H9 (cell line): ENCODE measurements around the gene NFRKB. TPM values are rescaled to one million over a fixed set of nuclear protein-coding genes. Genes with fewer than 3 reads are reported as not detected.

Experiments used
- DNase-seq: peaks from one replicate; pipeline ENCODE4 v3.0.0-alpha.2; 2017
- H2AFZ ChIP-seq: one replicate; pipeline ENCODE4 v1.6.1; 2013; ENCODE audit warnings: mild to moderate bottlenecking, low read length, control low read depth, moderate library complexity
- H2AK5ac ChIP-seq: 2 replicates; pipeline ENCODE4 v1.6.1; 2013; ENCODE audit warnings: low read length, control low read depth, mixed read lengths; ENCODE audit not compliant: insufficient read length
- H2BK120ac ChIP-seq: one replicate; pipeline ENCODE4 v1.6.1; 2013; ENCODE audit warnings: low read depth, mild to moderate bottlenecking, low read length, control low read depth, inconsistent platforms; ENCODE audit not compliant: poor library complexity, severe bottlenecking
- H2BK12ac ChIP-seq: 2 replicates; pipeline ENCODE4 v1.6.1; 2013; ENCODE audit warnings: low read length, control low read depth, mixed read lengths, low read depth; ENCODE audit not compliant: insufficient read length
- H2BK15ac ChIP-seq: 2 replicates; pipeline ENCODE4 v1.6.1; 2013; ENCODE audit warnings: low read depth, low read length, control low read depth
- H2BK20ac ChIP-seq: one replicate; pipeline ENCODE4 v1.6.1; 2013; ENCODE audit warnings: low read depth, mild to moderate bottlenecking, low read length, control low read depth, inconsistent platforms; ENCODE audit not compliant: poor library complexity, severe bottlenecking
- H2BK5ac ChIP-seq: 2 replicates; pipeline ENCODE4 v1.6.1; 2013; ENCODE audit warnings: low read length, control low read depth, mixed read lengths; ENCODE audit not compliant: insufficient read length
- H3K14ac ChIP-seq: 2 replicates; pipeline ENCODE4 v1.6.1; 2013; ENCODE audit warnings: low read length, control low read depth; ENCODE audit not compliant: insufficient read depth
- H3K18ac ChIP-seq: 2 replicates; pipeline ENCODE4 v1.6.1; 2013; ENCODE audit warnings: low read depth, mild to moderate bottlenecking, mixed read lengths, low read length, control low read depth; ENCODE audit not compliant: insufficient read length
- H3K23ac ChIP-seq: 2 replicates; pipeline ENCODE4 v1.6.1; 2013; ENCODE audit warnings: low read length, control low read depth, mixed read lengths, low read depth; ENCODE audit not compliant: insufficient read length
- H3K23me2 ChIP-seq: 2 replicates; pipeline ENCODE4 v1.6.1; 2013; ENCODE audit warnings: low read depth, mild to moderate bottlenecking, mixed read lengths, low read length, control low read depth; ENCODE audit not compliant: insufficient read length, poor library complexity, severe bottlenecking
- H3K27ac ChIP-seq: 2 replicates; pipeline ENCODE4 v1.5.1; 2013; ENCODE audit warnings: low read length, control low read depth, mixed read lengths, low read depth; ENCODE audit not compliant: insufficient read length
- H3K27me3 ChIP-seq: 2 replicates; pipeline ENCODE4 v1.6.1; 2013; ENCODE audit warnings: low read length, control low read depth, inconsistent platforms; ENCODE audit not compliant: insufficient read depth
- H3K4ac ChIP-seq: 2 replicates; pipeline ENCODE4 v1.6.1; 2013; ENCODE audit warnings: low read depth, mild to moderate bottlenecking, control low read depth, inconsistent platforms, low read length, moderate library complexity
- H3K4me1 ChIP-seq: 2 replicates; pipeline ENCODE4 v1.6.1; 2013; ENCODE audit warnings: low read length, control low read depth, inconsistent platforms; ENCODE audit not compliant: insufficient read depth
- H3K4me2 ChIP-seq: 2 replicates; pipeline ENCODE4 v1.6.1; 2013; ENCODE audit warnings: low read length, control low read depth, mixed read lengths; ENCODE audit not compliant: insufficient read length, insufficient read depth
- H3K56ac ChIP-seq: 2 replicates; pipeline ENCODE4 v1.6.1; 2013; ENCODE audit warnings: low read depth, mild to moderate bottlenecking, mixed read lengths, low read length, control low read depth; ENCODE audit not compliant: insufficient read length
- H3K79me1 ChIP-seq: 2 replicates; pipeline ENCODE4 v1.6.1; 2013; ENCODE audit warnings: low read depth, mild to moderate bottlenecking, moderate library complexity, low read length, control low read depth, inconsistent platforms; ENCODE audit not compliant: insufficient read depth, poor library complexity, severe bottlenecking
- H3K79me2 ChIP-seq: 2 replicates; pipeline ENCODE4 v1.6.1; 2013; ENCODE audit warnings: low read length, control low read depth, inconsistent platforms; ENCODE audit not compliant: insufficient read depth
- H3K9ac ChIP-seq: 2 replicates; pipeline ENCODE4 v1.6.1; 2013; ENCODE audit warnings: low read length, control low read depth, mixed read lengths; ENCODE audit not compliant: insufficient read length; ENCODE audit errors: extremely low read depth
- H3K9me3 ChIP-seq: one replicate; pipeline ENCODE4 v1.6.1; 2013; ENCODE audit warnings: low read depth, low read length, inconsistent platforms; ENCODE audit not compliant: control insufficient read depth
- H3T11ph ChIP-seq: one replicate; pipeline ENCODE4 v1.6.1; 2013; ENCODE audit warnings: mild to moderate bottlenecking, low read length, control low read depth, inconsistent platforms
- H4K20me1 ChIP-seq: one replicate; pipeline ENCODE4 v1.6.1; 2013; ENCODE audit not compliant: control insufficient read depth, insufficient read length, insufficient read depth
- H4K5ac ChIP-seq: 2 replicates; pipeline ENCODE4 v1.6.1; 2013; ENCODE audit warnings: low read depth, mild to moderate bottlenecking, mixed read lengths, low read length, control low read depth; ENCODE audit not compliant: insufficient read length
- H4K8ac ChIP-seq: replicated peaks from 2 replicates; pipeline ENCODE4 v1.6.1; 2013; ENCODE audit warnings: low read length, control low read depth, mixed read lengths, low read depth; ENCODE audit not compliant: insufficient read length
- H4K91ac ChIP-seq: 2 replicates; pipeline ENCODE4 v1.6.1; 2013; ENCODE audit warnings: low read depth, mild to moderate bottlenecking, moderate library complexity, mixed read lengths, low read length, control low read depth; ENCODE audit not compliant: insufficient read length
- H3K27ac Mint-ChIP-seq, 3 experiments: 2 replicates in 2 of 3; 3 replicates in 1 of 3; pipeline ENCODE4 v1.8.0; 2020 to 2021; ENCODE audit warnings: mixed read lengths in 3 of 3, mild to moderate bottlenecking in 1 of 3, moderate library complexity in 1 of 3
- H3K27me3 Mint-ChIP-seq: 2 replicates; pipeline ENCODE4 v1.8.0; 2021; ENCODE audit warnings: low read depth, mild to moderate bottlenecking, moderate library complexity, mixed read lengths
- H3K36me3 Mint-ChIP-seq, 3 experiments: 2 replicates in 2 of 3; 3 replicates in 1 of 3; pipeline ENCODE4 v1.8.0; 2020 to 2021; ENCODE audit warnings: low read depth in 3 of 3, mixed read lengths in 3 of 3; ENCODE audit not compliant: insufficient read depth in 1 of 3
- H3K4me1 Mint-ChIP-seq, 2 experiments: 2 replicates each; pipeline ENCODE4 v1.8.0; 2020; ENCODE audit warnings: mixed read lengths in 2 of 2
- H3K4me3 Mint-ChIP-seq, 2 experiments: 2 replicates in 1 of 2; 3 replicates in 1 of 2; pipeline ENCODE4 v1.8.0; 2020 to 2021; ENCODE audit warnings: mild to moderate bottlenecking in 2 of 2, mixed read lengths in 2 of 2, moderate library complexity in 1 of 2
- H3K9me3 Mint-ChIP-seq, 2 experiments: 2 replicates in 1 of 2; 3 replicates in 1 of 2; pipeline ENCODE4 v1.8.0; 2020; ENCODE audit warnings: mild to moderate bottlenecking in 2 of 2, mixed read lengths in 2 of 2, moderate library complexity in 1 of 2
- CTCF ChIP-seq: fragments of 200-600 bp; sonication (generic); conservative IDR thresholded peaks from 3 replicates; pipeline ENCODE4 v1.8.0; 2021; ENCODE audit warnings: antibody characterized with exemption, mild to moderate bottlenecking
- WGBS: extraction: QIAGEN DNeasy Blood & Tissue Kit; methylation state at CpG from one replicate; pipeline ENCODE4 v1.1.7; 2013; ENCODE audit warnings: missing lambda C conversion rate, low lambda C conversion rate, mixed read lengths; ENCODE audit not compliant: insufficient read length; ENCODE audit errors: extremely low coverage; 5-methylcytosine and 5-hydroxymethylcytosine counted together
- total RNA-seq: library from RNA; stranded (reverse); gene quantifications from 2 replicates; pipeline ENCODE4 v1.2.1, GENCODE V29; 2021

NFRKB gene
- total RNA-seq, 1 experiment from 2014 or later = 41.0 TPM

GRCh38 chr11:129928923-129929692 is 33.7 kb upstream of the NFRKB start:
- no peak overlapping the region for H2AK5ac ChIP-seq
- no peak overlapping the region for H3K18ac ChIP-seq
- H3K56ac ChIP-seq = no peak overlapping the region
- no peaks in the 10 kb centered on the region for H3K9me3 Mint-ChIP-seq
- WGBS = no CpG with 5 or more reads among the region's 3 CpGs
- no peaks in the 10 kb centered on the region for H3K27me3 ChIP-seq
- H2BK120ac ChIP-seq = no peak overlapping the region
- DNase-seq = no peak
- no peak for TF ChIP-seq CTCF
- no peak overlapping the region for H4K8ac ChIP-seq
- H3T11ph ChIP-seq = no peak overlapping the region
- H2AFZ ChIP-seq = no peak overlapping the region
- no peak overlapping the region for H2BK15ac ChIP-seq
- H3K4me2 ChIP-seq = no peak overlapping the region
- peaks cover 6 to 11% of the 10 kb centered on the region in 2 experiments for H3K4me1 Mint-ChIP-seq
- no peaks in the 10 kb centered on the region for H3K79me1 ChIP-seq
- peaks cover 12 to 37% (median 31%) of the 10 kb centered on the region in 3 experiments for H3K36me3 Mint-ChIP-seq
- no peaks in the 10 kb centered on the region for H3K9me3 ChIP-seq
- H4K5ac ChIP-seq = no peak overlapping the region
- H3K27ac Mint-ChIP-seq = peak overlapping the region in 1 of 3 experiments; percentile 12; a peak in 1 of 7 replicates
- no peak overlapping the region for H3K4me3 Mint-ChIP-seq
- no peak overlapping the region for H3K23ac ChIP-seq
- no peak overlapping the region for H4K91ac ChIP-seq
- H3K9ac ChIP-seq = no peak overlapping the region
- H2BK5ac ChIP-seq = no peak overlapping the region
- no peaks in the 10 kb centered on the region for H4K20me1 ChIP-seq
- H3K27ac ChIP-seq = no peak overlapping the region
- no peak overlapping the region for H2BK12ac ChIP-seq
- no peaks in the 10 kb centered on the region for H3K27me3 Mint-ChIP-seq
- no peaks in the 10 kb centered on the region for H3K79me2 ChIP-seq
- no peaks in the 10 kb centered on the region for H3K23me2 ChIP-seq
- H2BK20ac ChIP-seq = no peak overlapping the region
- no peaks in the 10 kb centered on the region for H3K4me1 ChIP-seq
- no peak overlapping the region for H3K4ac ChIP-seq
- H3K14ac ChIP-seq = no peak overlapping the region
